ENCODE data around the gene PPFIBP2.

PPFIBP2 gene

GRCh38 chr11:7672276-7672959 is 158.6 kb downstream of the PPFIBP2 start:
- Histone ChIP-seq H3K4me3 (ENCODE audit: low read depth, low read length) (no peak overlapping the region), H3K36me3 (ENCODE audit: control insufficient read depth in 2 of 2, insufficient read depth in 1 of 2, low read length in 2 of 2) (no peaks in the 10 kb centered on the region), H3K9me3 (ENCODE audit: control insufficient read depth, insufficient read depth, low read depth, low read length) (no peaks in the 10 kb centered on the region), H3K27ac (ENCODE audit: extremely low read depth, low read depth, low read length) (no peak overlapping the region), H3K4me1 (ENCODE audit: control insufficient read depth, insufficient read depth, low read length) (no peaks in the 10 kb centered on the region)
- ChIA-PET POLR2A (no interaction called here), CTCF (no interaction called here)
- TF ChIP-seq ZNF112 (tag by site-specific recombination; IDR thresholded peaks at IDR 0.05) (no peak), GLIS1 (tag by site-specific recombination; IDR thresholded peaks at IDR 0.05) (no peak), ZNF311 (tag by site-specific recombination; IDR thresholded peaks at IDR 0.05; ENCODE audit: borderline replicate concordance) (no peak)

- Histone ChIP-seq H3K36me3 (ENCODE audit: control insufficient read depth in 2 of 2, insufficient read depth in 1 of 2, low read length in 2 of 2) (no peaks in the 10 kb centered on the region), H3K9me3 (ENCODE audit: control insufficient read depth, insufficient read depth, low read depth, low read length) (no peaks in the 10 kb centered on the region), H3K27ac (ENCODE audit: extremely low read depth, low read depth, low read length) (no peak within 1 kb of the TSS), H3K4me3 (ENCODE audit: low read depth, low read length) (no peak within 1 kb of the TSS), H3K4me1 (ENCODE audit: control insufficient read depth, insufficient read depth, low read length) (no peaks in the 10 kb centered on the region)
- ChIA-PET CTCF (no interaction called here), POLR2A (no interaction called here)
- TF ChIP-seq ZNF175 (tag by site-specific recombination; IDR thresholded peaks at IDR 0.05) (no peak), KLF16 (tag by site-specific recombination; IDR thresholded peaks at IDR 0.05) (no peak)
These were observed 159.3 kb downstream of the PPFIBP2 start, which contains the start of gene CYB5R2 for GRCh38 chr11:7672960-7673723. Gene CYB5R2 (minus strand): TSS chr11:7673500. CDS start chr11:7672825, 675 bp downstream.

- H3K36me3 ChIP-seq (ENCODE audit: control insufficient read depth in 2 of 2, insufficient read depth in 1 of 2, low read length in 2 of 2): no peaks in the 10 kb centered on the region
- TF ChIP-seq HIC1 (tag by site-specific recombination; IDR thresholded peaks at IDR 0.05) (no peak), ZNF121 (tag by site-specific recombination; IDR thresholded peaks at IDR 0.05) (no peak), ZNF548 (tag by site-specific recombination; IDR thresholded peaks at IDR 0.05) (no peak), KLF1 (tag by site-specific recombination; IDR thresholded peaks at IDR 0.05) (no peak), ZBTB10 (tag by site-specific recombination; IDR thresholded peaks at IDR 0.05) (no peak), PBX3 (CRISPR knock-in tag; IDR thresholded peaks at IDR 0.05) (no peak), ZBTB1 (tag by site-specific recombination; IDR thresholded peaks at IDR 0.05) (no peak), ZBTB11 (tag by site-specific recombination; conservative IDR thresholded peaks at IDR 0.05; ENCODE audit: low read depth) (no peak), ZNF292 (tag by site-specific recombination; IDR thresholded peaks at IDR 0.05; ENCODE audit: borderline replicate concordance, low read depth) (no peak)
- H3K4me1 ChIP-seq (ENCODE audit: control insufficient read depth, insufficient read depth, low read length): no peaks in the 10 kb centered on the region
- ChIA-PET CTCF (no interaction called here), POLR2A (no interaction called here)
- no peak overlapping the region for H3K27ac ChIP-seq (ENCODE audit: extremely low read depth, low read depth, low read length)
- H3K4me3 ChIP-seq (ENCODE audit: low read depth, low read length): no peak overlapping the region
- H3K9me3 ChIP-seq (ENCODE audit: control insufficient read depth, insufficient read depth, low read depth, low read length): no peaks in the 10 kb centered on the region
These were observed 160.1 kb downstream of the PPFIBP2 start for GRCh38 chr11:7673724-7674434.

All from HEK293 (cell line).